ENCODE data around the gene MALRD1.

MALRD1 gene

DNA sequence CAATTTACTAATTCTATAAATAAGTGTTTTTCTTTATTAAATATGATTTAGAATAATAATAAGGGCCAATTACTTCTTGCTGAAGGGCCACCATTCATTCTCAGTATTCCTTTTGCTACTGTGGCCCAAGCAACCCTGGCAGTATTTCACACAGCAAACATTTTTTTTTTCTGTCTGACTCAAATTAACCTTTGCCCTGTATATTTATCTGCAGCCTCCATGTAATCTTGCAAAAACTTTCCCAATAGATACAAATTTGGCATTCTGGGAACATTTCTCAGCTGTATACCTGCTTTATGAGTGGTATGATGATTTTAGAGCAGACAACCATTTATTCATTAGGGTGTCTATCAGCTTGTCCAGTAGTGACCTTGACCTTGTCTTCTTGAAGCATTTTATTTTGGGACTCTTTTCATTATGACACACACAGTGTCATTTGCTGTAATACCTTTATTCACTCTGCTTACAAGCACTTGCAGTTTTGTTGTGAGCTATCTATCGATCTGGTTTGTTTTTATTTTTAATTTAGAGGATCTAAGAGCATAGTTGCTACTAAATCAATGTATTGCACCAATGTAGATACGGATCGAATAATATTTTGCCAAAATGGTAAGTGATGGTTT lies 607.9 kb downstream of the MALRD1 start:
- DNase-seq, result no peak

- no peak for DNase-seq
Observed at GRCh38 chr10:19658131-19658530, 609.5 kb downstream of the MALRD1 start.

GRCh38 chr10:19658622-19659233 lies 610.1 kb downstream of the MALRD1 start:
- no peak for DNase-seq

DNA sequence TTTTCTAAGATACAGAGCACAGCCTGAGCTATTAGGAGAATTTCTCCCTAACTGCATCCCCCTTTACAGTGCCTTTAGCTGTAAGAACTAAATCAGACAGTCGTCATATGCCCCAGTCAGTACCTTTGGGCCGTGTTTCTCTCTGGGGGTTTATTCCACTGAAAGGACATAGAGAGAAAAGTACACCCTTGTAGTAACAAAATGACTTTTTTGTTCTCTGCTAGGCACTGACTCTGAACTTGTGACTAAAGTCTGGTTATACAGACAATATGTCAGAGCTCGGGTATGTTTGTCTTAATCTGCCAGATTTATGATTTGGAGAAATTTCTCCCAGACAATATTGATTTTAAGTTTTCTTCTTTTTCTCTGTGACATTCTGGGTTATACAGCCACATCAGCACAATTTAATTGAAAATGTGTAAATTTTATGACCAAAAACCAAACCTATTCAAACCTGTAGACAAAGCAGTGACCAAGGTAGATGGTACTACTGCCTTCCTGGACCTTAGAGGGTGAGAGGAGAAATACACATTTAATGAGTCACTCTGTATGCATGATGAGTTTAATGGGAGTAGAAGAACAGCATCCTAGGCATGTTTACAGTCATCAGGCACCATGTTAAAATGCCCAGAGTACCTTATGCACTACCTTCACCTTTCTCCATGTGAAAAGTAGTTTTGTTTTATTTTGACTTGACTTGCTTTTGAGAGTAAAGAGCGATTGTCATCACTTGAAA lies 611.5 kb downstream of the MALRD1 start:
- DNase-seq, result no peak

GRCh38 chr10:19663344-19663743 lies 614.7 kb downstream of the MALRD1 start:
- DNase-seq, result no peak

GRCh38 chr10:19668116-19668515 lies 619.5 kb downstream of the MALRD1 start:
- no peak for DNase-seq

- DNase-seq, result no peak
Observed at GRCh38 chr10:19676063-19676462, 627.5 kb downstream of the MALRD1 start.

- DNase-seq, result no peak
Observed at GRCh38 chr10:19683356-19683755, 634.8 kb downstream of the MALRD1 start.

GRCh38 chr10:19683960-19684359 lies 635.4 kb downstream of the MALRD1 start:
- no peak for DNase-seq

DNA sequence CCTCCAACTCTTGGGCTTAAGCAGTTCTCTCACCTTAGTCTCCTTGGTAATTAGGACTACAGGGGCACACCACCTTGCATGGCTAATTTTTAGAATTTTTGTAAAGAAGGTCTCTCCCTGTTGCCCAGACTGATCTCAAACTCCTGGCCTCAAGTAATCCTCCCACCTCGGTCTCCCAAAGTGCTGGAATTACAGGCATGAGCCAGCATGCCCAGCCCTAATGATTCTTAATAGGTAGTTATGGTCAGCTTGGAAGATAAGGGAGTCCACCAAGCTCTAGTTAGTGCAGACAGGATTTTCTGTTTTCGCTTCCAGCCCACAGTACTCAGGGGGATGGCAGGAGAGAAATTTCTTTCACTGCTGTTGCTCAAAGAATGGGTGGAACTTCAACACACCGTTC lies 639.7 kb downstream of the MALRD1 start:
- DNase-seq, result no peak

DNA sequence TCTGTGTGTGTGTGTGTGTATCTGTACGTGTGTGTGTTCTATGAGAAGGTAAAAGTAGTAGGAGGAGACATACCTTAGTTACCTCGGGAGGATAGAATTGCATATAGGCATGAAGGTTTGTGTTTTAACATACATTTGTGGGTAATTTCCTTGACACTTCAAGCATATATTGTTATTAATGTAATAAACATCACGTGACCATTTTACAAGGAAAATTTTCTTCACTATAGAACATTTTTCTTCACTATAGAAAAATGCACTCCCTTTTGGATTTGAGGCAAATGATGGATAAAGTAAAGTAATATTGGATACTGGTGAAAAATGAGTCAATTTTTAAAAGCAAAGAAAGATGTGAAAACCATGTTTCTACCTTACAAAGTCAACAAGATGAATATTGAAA lies 640.6 kb downstream of the MALRD1 start:
- no peak for DNase-seq

DNA sequence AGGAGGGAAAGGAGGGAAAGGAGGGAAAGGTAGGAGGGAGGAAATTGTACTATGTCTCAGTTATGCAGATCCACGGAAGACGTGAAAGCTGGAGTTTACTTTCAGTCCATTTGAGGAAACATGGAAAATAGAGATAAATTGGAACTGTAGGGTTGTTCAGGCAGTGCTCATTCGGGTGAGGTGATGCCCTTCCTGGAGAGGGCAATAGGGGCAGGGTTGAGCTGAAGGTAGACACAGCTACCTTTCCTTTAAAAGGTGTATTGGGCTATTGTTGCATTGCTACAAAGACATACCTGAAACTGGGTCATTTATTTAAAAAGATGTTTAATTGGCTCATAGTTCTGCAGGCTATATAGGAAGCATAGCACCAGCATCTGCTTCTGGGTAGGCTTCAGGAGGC lies 650.7 kb downstream of the MALRD1 start:
- DNase-seq, result no peak

GRCh38 chr10:19701427-19702052 lies 652.9 kb downstream of the MALRD1 start:
- no peak for DNase-seq

DNA sequence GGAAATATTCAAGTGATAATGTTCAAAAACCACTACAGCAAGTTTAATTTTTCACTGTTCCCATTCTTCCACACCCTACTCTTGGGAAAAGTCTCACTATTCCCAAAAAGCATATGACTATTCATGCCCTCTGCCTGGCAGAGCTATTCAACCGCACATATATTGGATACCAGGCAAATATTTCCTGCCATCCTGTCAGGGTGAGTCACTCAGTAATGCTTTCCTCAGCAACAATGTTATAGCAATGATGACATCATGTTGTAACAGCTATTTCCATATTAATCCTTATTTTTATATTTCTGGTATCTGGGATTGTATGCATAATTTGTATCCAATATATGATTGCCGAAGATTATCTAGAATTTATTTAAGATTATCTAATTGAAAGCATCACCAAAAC lies 653.6 kb downstream of the MALRD1 start:
- DNase-seq, result no peak

DNA sequence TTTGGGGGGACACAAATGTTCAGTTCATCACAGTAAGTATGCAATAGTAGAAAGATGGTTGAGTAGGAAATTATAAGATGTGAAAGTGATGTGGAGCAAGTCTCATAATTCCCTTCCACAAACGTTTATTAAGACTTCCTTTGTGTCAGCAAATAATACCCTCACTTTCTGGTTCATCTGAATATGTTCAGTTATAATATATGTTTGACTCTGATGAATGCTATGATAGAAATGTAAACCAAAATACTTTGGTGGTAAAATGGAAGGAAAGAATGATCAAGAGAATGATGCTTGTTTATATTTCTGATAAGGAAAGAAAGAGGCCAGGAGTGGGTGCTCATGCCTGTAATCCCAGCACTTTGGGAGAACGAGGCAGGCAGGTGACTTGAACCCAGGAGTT lies 655.9 kb downstream of the MALRD1 start:
- DNase-seq, result no peak

GRCh38 chr10:19705250-19705649 lies 656.6 kb downstream of the MALRD1 start:
- no peak for DNase-seq

- no peak for DNase-seq
Observed at GRCh38 chr10:19706904-19707303, 658.3 kb downstream of the MALRD1 start.

DNA sequence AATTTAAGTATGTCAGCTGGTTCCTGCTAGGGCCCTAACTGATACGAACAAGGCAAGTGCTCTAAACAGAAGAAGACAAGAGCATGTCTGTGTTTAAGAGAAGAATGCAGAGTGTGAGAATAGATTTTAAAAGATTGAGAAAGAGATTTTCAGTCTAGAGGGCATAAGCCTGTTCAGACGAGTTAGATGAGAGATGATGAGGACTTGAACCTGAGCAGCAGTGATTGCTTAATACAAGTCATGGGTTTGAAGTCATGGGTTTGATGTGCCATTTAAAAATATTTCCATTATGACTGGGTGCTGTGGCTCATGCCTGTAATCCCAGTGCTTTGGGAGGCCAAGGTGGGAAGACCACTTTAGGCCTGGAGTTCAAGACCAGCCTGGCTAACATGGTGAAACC lies 658.8 kb downstream of the MALRD1 start:
- DNase-seq, result no peak

GRCh38 chr10:19708031-19708430 lies 659.4 kb downstream of the MALRD1 start:
- DNase-seq, result no peak

DNA sequence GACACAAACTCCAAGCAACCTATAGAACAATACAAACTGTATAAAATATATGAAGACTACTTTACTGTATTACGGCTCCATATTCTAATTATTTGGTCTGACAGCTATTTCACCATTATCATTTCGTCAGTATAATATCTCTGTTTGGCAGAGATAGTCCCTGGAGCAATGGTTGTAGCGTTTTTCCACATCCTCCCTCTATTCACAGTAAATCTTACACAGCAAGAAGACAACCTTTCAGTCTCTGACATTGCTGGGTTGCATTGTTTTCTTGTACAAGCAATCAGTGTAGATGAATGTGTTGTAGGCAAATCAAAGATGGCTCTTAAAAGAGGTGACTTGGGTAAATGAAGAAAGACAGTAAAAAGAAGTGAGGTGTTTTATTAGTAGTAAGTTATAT lies 662.0 kb downstream of the MALRD1 start:
- no peak for DNase-seq

- no peak for DNase-seq
Observed at GRCh38 chr10:19713159-19713558, 664.6 kb downstream of the MALRD1 start.

GRCh38 chr10:19713800-19714525 lies 665.4 kb downstream of the MALRD1 start:
- no peak for DNase-seq

- no peak for DNase-seq
Observed at GRCh38 chr10:19719284-19719683, 670.7 kb downstream of the MALRD1 start.
